Neural cell (in vitro differentiated cells): ENCODE data around the gene SEPTIN8.

Experiments used
- EP300 ChIP-seq: fragments of 450-650 bp; conservative IDR thresholded peaks from 2 replicates; pipeline ENCODE4 v1.6.1; 2014; ENCODE audit warnings: antibody characterized with exemption, mild to moderate bottlenecking, moderate library complexity; ENCODE audit not compliant: poor library complexity, severe bottlenecking
- EZH2 ChIP-seq: fragments of 200-600, 300-800 bp; shearing (Covaris generic), sonication (generic); IDR thresholded peaks from 2 replicates; pipeline ENCODE4 v1.6.1; 2014; ENCODE audit warnings: antibody characterized with exemption, low read length, borderline replicate concordance, mild to moderate bottlenecking; ENCODE audit not compliant: insufficient read depth, poor library complexity, severe bottlenecking
- MXI1 ChIP-seq: fragments of 450-650 bp; conservative IDR thresholded peaks from 2 replicates; pipeline ENCODE4 v1.6.1; 2014; ENCODE audit warnings: antibody characterized with exemption, mild to moderate bottlenecking; ENCODE audit not compliant: poor library complexity, severe bottlenecking
- POLR2AphosphoS5 ChIP-seq: IDR thresholded peaks from 2 replicates; pipeline ENCODE4 v1.6.1; 2012
- SMC3 ChIP-seq: fragments of 450-650 bp; conservative IDR thresholded peaks from 2 replicates; pipeline ENCODE4 v1.6.1; 2014; ENCODE audit warnings: antibody characterized with exemption, mild to moderate bottlenecking, moderate library complexity; ENCODE audit not compliant: poor library complexity
- TAF1 ChIP-seq: IDR thresholded peaks from 2 replicates; pipeline ENCODE4 v1.6.1; 2012; ENCODE audit warnings: low read depth
- TF ChIP-seq, protein P1 (sequence below): fragments of 450-650 bp; IDR thresholded peaks from 2 replicates; pipeline ENCODE4 v1.5.1; 2014; ENCODE audit warnings: antibody characterized with exemption, mild to moderate bottlenecking, moderate library complexity; ENCODE audit not compliant: poor library complexity, severe bottlenecking

DNA sequence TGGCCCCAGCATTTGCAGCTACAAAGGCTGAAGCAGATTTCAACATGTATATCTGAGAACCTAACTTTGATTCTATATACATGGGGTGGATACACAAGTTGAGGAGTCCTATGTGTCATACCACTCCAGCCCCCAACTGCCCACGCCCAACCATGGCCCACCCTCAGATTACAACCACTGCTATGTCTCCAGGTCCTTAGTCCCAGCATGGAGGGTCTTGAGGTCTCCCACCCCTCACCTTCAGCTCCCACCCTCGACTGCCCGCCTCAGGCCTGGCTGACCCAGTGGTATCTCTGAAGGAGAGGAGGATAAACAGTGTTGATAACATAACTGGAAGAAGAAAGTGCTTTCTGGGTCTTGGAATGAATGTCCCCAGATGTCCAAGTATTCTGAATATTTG lies 44.3 kb upstream of the SEPTIN8 start:
- TF ChIP-seq EP300 (no peak), SMC3 (no peak), EZH2 (no peak), MXI1 (no peak), POLR2AphosphoS5 (no peak), TAF1 (no peak)
- TF ChIP-seq, protein P1, sequence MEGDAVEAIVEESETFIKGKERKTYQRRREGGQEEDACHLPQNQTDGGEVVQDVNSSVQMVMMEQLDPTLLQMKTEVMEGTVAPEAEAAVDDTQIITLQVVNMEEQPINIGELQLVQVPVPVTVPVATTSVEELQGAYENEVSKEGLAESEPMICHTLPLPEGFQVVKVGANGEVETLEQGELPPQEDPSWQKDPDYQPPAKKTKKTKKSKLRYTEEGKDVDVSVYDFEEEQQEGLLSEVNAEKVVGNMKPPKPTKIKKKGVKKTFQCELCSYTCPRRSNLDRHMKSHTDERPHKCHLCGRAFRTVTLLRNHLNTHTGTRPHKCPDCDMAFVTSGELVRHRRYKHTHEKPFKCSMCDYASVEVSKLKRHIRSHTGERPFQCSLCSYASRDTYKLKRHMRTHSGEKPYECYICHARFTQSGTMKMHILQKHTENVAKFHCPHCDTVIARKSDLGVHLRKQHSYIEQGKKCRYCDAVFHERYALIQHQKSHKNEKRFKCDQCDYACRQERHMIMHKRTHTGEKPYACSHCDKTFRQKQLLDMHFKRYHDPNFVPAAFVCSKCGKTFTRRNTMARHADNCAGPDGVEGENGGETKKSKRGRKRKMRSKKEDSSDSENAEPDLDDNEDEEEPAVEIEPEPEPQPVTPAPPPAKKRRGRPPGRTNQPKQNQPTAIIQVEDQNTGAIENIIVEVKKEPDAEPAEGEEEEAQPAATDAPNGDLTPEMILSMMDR: no peak
